ENCODE measurements around the gene CLEC12A.

DNA sequence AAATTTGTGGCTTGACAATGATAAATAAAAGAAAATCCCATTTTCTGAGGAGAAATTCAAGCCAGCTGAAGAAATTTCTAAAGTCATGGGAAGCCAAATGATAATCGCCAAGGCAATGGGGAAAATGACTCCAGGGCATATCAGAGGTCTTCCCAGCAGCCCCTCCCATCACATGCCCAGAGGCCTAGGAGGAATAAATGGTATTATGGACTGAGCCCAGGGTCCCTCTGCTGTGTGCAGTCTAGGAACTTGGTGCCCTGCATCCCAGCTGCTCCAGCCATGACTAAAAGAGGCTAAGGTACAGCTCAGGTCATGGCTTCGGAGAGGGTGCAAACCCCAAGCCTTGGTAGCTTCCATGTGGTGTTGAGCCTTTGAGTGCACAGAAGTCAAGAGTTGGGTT lies 4.4 kb downstream of the CLEC12A start:
- TF ChIP-seq EZH2phosphoT487 (IDR thresholded peaks at IDR 0.05; ENCODE audit: borderline replicate concordance, low read length): no peak
- TF ChIP-seq, protein P1, sequence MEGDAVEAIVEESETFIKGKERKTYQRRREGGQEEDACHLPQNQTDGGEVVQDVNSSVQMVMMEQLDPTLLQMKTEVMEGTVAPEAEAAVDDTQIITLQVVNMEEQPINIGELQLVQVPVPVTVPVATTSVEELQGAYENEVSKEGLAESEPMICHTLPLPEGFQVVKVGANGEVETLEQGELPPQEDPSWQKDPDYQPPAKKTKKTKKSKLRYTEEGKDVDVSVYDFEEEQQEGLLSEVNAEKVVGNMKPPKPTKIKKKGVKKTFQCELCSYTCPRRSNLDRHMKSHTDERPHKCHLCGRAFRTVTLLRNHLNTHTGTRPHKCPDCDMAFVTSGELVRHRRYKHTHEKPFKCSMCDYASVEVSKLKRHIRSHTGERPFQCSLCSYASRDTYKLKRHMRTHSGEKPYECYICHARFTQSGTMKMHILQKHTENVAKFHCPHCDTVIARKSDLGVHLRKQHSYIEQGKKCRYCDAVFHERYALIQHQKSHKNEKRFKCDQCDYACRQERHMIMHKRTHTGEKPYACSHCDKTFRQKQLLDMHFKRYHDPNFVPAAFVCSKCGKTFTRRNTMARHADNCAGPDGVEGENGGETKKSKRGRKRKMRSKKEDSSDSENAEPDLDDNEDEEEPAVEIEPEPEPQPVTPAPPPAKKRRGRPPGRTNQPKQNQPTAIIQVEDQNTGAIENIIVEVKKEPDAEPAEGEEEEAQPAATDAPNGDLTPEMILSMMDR (conservative IDR thresholded peaks at IDR 0.05; ENCODE audit: low read depth, low read length): no peak

Measured in PC-3 (cell line).